K562 (cell line): ENCODE measurements around the gene DKKL1. TPM values are rescaled to one million over a fixed set of nuclear protein-coding genes. Genes with fewer than 3 reads are reported as not detected.
A peak's percentile ranks its signal among the peaks of the same experiment; 100 is the strongest.

Source experiments
- CREM ChIP-seq: IDR thresholded peaks from 2 replicates; pipeline ENCODE4 v1.6.1; 2014; ENCODE audit warnings: antibody characterized with exemption, low read depth
- DPF2 ChIP-seq: fragments of 450-650 bp; IDR thresholded peaks from 2 replicates; pipeline ENCODE4 v1.6.1; 2016
- ELF2 ChIP-seq: fragments of 250-450 bp; sonication (Bioruptor Pico); IDR thresholded peaks from 2 replicates; pipeline ENCODE4 v1.5.0; 2021; ENCODE audit warnings: mild to moderate bottlenecking
- FOXP1 ChIP-seq: sonication (generic); formaldehyde crosslinking; IDR thresholded peaks from 2 replicates; pipeline ENCODE4 v1.8.0; 2022; ENCODE audit warnings: mild to moderate bottlenecking, missing genetic modification reagents
- HINFP ChIP-seq: fragments of 450-650 bp; conservative IDR thresholded peaks from 2 replicates; pipeline ENCODE4 v1.6.1; 2016; ENCODE audit warnings: missing genetic modification characterization, low read depth, mild to moderate bottlenecking, control low read depth, missing compliant biosample characterization
- LARP7 ChIP-seq: fragments of 450-650 bp; IDR thresholded peaks from 2 replicates; pipeline ENCODE4 v1.6.1; 2016
- PYGO2 ChIP-seq: fragments of 450-650 bp; IDR thresholded peaks from 2 replicates; pipeline ENCODE4 v1.6.1; 2016; ENCODE audit warnings: mild to moderate bottlenecking, missing genetic modification characterization, moderate library complexity, missing compliant biosample characterization
- RBM14 ChIP-seq: fragments of 200-400 bp; formaldehyde crosslinking; IDR thresholded peaks from 2 replicates; pipeline ENCODE4 v1.6.1; 2018; ENCODE audit warnings: low read depth, mild to moderate bottlenecking, low read length, moderate library complexity, borderline replicate concordance; ENCODE audit not compliant: insufficient read depth
- RBM39 ChIP-seq: fragments of 200-400 bp; formaldehyde crosslinking; optimal IDR thresholded peaks from 2 replicates; pipeline ENCODE3; 2018; ENCODE audit warnings: low read depth, low read length
- RNF2 ChIP-seq: sonication (generic); IDR thresholded peaks from 2 replicates; pipeline ENCODE4 v1.6.1; 2016
- THRAP3 ChIP-seq: fragments of 450-650 bp; IDR thresholded peaks from 2 replicates; pipeline ENCODE4 v1.6.1; 2016; ENCODE audit warnings: mild to moderate bottlenecking, inconsistent platforms, borderline replicate concordance
- TSHZ1 ChIP-seq: fragments of 250-450 bp; sonication (Bioruptor Pico); IDR thresholded peaks from 2 replicates; pipeline ENCODE4 v1.4.0; 2020; ENCODE audit warnings: mild to moderate bottlenecking, moderate library complexity
- ZBTB9 ChIP-seq: fragments of 450-650 bp; formaldehyde crosslinking; IDR thresholded peaks from 2 replicates; pipeline ENCODE4 v1.4.0; 2020; ENCODE audit warnings: mild to moderate bottlenecking, moderate library complexity
- ZFP91 ChIP-seq: sonication (generic); formaldehyde crosslinking; IDR thresholded peaks from 2 replicates; pipeline ENCODE4 v1.8.0; 2022; ENCODE audit warnings: mild to moderate bottlenecking, missing genetic modification reagents
- ZNF354B ChIP-seq: fragments of 250-450 bp; sonication (Bioruptor Pico); IDR thresholded peaks from 2 replicates; pipeline ENCODE4 v1.4.0; 2020
- ZNF444 ChIP-seq: fragments of 250-450 bp; sonication (Bioruptor Pico); IDR thresholded peaks from 2 replicates; pipeline ENCODE4 v1.4.0; 2020; ENCODE audit warnings: mild to moderate bottlenecking, moderate library complexity
- ZNF639 ChIP-seq, 2 experiments: fragments of 200-800 bp in 1 of 2; sonication (Bioruptor generic) in 1 of 2; sonication (generic) in 1 of 2; formaldehyde crosslinking in 1 of 2; IDR thresholded peaks in 1 of 2; conservative IDR thresholded peaks in 1 of 2; 2 replicates each; pipeline versions ENCODE4 v1.5.0 to v1.6.1; 2016 to 2020; ENCODE audit warnings: missing compliant biosample characterization in 1 of 2, missing genetic modification characterization in 1 of 2, missing genetic modification reagents in 1 of 2
- ZNF699 ChIP-seq: fragments of 250-450 bp; sonication (Bioruptor Pico); IDR thresholded peaks from 2 replicates; pipeline ENCODE4 v1.8.0; 2021; ENCODE audit warnings: mild to moderate bottlenecking, moderate library complexity; ENCODE audit not compliant: insufficient replicate concordance
- polyA plus RNA-seq, 8 experiments: library from polyadenylated mRNA; depleted of rRNA in 4 of 8; stranded (reverse) in 5 of 8; unstranded in 3 of 8; fragments of >200 nt; fragmentation: Nextera tagmentation in 2 of 8; fragmentation: Illumina TruSeq in 1 of 8; extraction: Ambion mirVana in 2 of 8; extraction: Trizol in 1 of 8; gene quantifications; 2 replicates each; pipeline versions ENCODE4 v1.2.1 to v1.2.3, GENCODE V29; 2011 to 2014; ENCODE audit warnings: inconsistent platforms in 1 of 8, missing spikeins in 1 of 8
- total RNA-seq, 7 experiments: library from RNA; depleted of rRNA in 6 of 7; stranded (reverse); fragments of >200 nt in 6 of 7; fragmentation: Illumina TruSeq in 2 of 7; extraction: Trizol in 2 of 7; gene quantifications; 2 replicates each; pipeline versions ENCODE4 v1.2.1 to v1.2.3, GENCODE V29; 2011 to 2021; ENCODE audit warnings: low replicate concordance in 1 of 7

Gene DKKL1
- total and polyA plus RNA-seq, 9 of the 15 experiments (the other 6 are each of a cell fraction or from before 2014, with no cell fraction given) = 0.15 to 1.7 (median 0.52) TPM

GRCh38 chr19:49423071-49423984 lies 59.7 kb downstream of the DKKL1 start, which contains the start of gene PTH2 (continued):
- TF ChIP-seq TSHZ1 (no peak), ZBTB9 (CRISPR knock-in tag) (no peak), FOXP1 (no peak), HINFP (no peak), RBM14 (no peak), LARP7 (peak; percentile 74; the same call in 1 of the 2 replicates), ZNF444 (no peak), ZNF639 (CRISPR knock-in tag; conservative IDR thresholded peaks at IDR 0.05 in 1 of 2, IDR thresholded peaks at IDR 0.05 in 1 of 2) (no peak), CREM (no peak), PYGO2 (tag) (no peak), ZNF699 (CRISPR knock-in tag) (no peak), ZFP91 (CRISPR knock-in tag) (no peak), RNF2 (no peak), ZNF354B (CRISPR knock-in tag) (no peak), THRAP3 (no peak), ELF2 (CRISPR knock-in tag) (no peak), DPF2 (peak; percentile 69), RBM39 (no peak)
